Adrenal gland (tissue), 5 donors: Measurements from ENCODE around the gene ZNF445.

Source experiments
- CTCF ChIP-seq, 6 experiments: fragments of 450-650 bp in 4 of 6; fragments of 200-600 bp in 2 of 6; sonication (generic) in 1 of 6; IDR thresholded peaks; 1 replicate in 5 of 6; 2 replicates in 1 of 6; pipeline versions ENCODE4 v1.5.1 to v1.8.0; 2016 to 2021; ENCODE audit warnings: antibody characterized with exemption in 6 of 6, mild to moderate bottlenecking in 2 of 6, moderate library complexity in 1 of 6
- POLR2A ChIP-seq, 2 donors: fragments of 450-650 bp; IDR thresholded peaks; one replicate each; pipeline ENCODE4 v1.6.1; 2017; ENCODE audit warnings: antibody characterized with exemption in 2 of 2, mild to moderate bottlenecking in 2 of 2, moderate library complexity in 1 of 2
- donor health status: DM: no; HTN: no; CAD: no.

GRCh38 chr3:44518782-44519156 is 41.3 kb upstream of the ZNF445 start:
- no peak for TF ChIP-seq CTCF (IDR thresholded peaks at IDR 0.05)
- no peak for TF ChIP-seq POLR2A (IDR thresholded peaks at IDR 0.05)
